ENCODE results near the gene GAS2.

DNA sequence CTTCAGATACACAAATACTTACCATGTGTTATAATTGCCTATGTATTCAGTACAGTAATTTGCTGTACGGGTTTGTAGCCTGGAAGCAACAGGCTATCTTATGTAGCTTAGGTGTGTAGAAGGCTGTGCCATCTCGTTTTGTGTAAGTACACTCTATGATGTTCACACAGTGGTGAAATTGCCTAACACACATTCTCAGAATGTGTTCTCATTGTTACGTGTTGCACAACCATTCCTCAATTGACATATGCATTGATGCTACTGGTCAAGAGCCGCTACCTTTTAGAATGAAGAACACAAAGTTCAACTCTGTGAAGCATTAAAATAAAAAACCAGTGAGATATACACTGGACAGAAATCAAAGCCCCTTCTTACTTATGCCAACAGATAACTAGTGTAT is 136.4 kb downstream of the GAS2 start:
- TF ChIP-seq, protein P1, sequence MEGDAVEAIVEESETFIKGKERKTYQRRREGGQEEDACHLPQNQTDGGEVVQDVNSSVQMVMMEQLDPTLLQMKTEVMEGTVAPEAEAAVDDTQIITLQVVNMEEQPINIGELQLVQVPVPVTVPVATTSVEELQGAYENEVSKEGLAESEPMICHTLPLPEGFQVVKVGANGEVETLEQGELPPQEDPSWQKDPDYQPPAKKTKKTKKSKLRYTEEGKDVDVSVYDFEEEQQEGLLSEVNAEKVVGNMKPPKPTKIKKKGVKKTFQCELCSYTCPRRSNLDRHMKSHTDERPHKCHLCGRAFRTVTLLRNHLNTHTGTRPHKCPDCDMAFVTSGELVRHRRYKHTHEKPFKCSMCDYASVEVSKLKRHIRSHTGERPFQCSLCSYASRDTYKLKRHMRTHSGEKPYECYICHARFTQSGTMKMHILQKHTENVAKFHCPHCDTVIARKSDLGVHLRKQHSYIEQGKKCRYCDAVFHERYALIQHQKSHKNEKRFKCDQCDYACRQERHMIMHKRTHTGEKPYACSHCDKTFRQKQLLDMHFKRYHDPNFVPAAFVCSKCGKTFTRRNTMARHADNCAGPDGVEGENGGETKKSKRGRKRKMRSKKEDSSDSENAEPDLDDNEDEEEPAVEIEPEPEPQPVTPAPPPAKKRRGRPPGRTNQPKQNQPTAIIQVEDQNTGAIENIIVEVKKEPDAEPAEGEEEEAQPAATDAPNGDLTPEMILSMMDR (IDR thresholded peaks at IDR 0.05 in 4 of 5, conservative IDR thresholded peaks at IDR 0.05 in 1 of 5) = no peak
- TF ChIP-seq POLR2A (IDR thresholded peaks at IDR 0.05) = no peak
